Rectal smooth muscle tissue (tissue), 1 donor: ENCODE data around the gene NMUR1.

ENCODE experiments used
- H3K27ac ChIP-seq: one replicate; pipeline ENCODE4 v1.7.0; 2013; ENCODE audit warnings: low read depth, low read length, inconsistent platforms
- H3K27me3 ChIP-seq: one replicate; pipeline ENCODE4 v1.7.0; 2013; ENCODE audit warnings: low read length; ENCODE audit not compliant: control insufficient read depth, insufficient read depth
- H3K36me3 ChIP-seq: one replicate; pipeline ENCODE4 v1.7.0; 2013; ENCODE audit warnings: low read length; ENCODE audit not compliant: control insufficient read depth, insufficient read depth
- H3K4me1 ChIP-seq: one replicate; pipeline ENCODE4 v1.7.0; 2013; ENCODE audit warnings: low read length; ENCODE audit not compliant: control insufficient read depth, insufficient read depth
- H3K4me3 ChIP-seq: one replicate; pipeline ENCODE4 v1.7.0; 2013; ENCODE audit warnings: low read length
- H3K9ac ChIP-seq: one replicate; pipeline ENCODE4 v1.7.0; 2013; ENCODE audit warnings: low read length

The NMUR1 gene

DNA sequence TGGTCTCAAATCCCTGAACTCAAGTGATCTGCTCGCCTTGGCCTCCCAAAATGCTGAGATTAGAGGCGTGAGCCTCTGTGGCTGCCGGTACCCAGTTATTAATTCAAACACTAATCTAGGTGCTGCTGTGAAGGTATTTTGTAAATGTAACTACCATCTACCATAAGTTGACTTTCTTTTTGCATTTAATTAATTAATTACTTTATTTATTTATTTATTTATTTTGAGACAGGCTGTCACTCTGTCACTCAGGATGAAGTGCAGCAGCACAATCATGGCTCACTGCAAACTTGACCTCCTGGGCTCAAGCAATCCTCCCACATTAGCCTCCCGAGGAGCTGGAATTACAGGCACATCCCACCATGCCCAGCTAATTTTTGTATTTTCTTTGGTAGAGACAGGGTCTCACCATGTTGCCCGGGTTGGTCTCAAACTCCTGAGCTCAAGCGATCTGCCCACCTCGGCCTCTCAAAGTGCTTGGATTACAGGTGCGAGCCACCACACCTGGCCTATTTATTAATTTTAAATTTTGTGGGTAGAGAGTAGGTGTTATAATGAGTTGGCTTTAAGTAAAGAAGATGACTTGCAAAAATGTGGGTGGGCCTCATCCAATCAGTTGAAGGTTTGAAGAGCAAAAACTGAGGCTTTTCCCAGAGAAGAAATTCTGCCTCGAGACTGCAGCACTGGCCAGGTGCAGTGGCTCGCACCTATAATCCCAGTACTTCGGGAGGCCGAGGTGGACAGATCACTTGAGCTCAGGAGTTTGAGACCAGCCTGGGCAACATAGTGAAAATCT lies 17.3 kb upstream of the NMUR1 start:
- no peaks in the 10 kb centered on the region for H3K36me3 ChIP-seq
- no peaks in the 10 kb centered on the region for H3K27me3 ChIP-seq
- no peak overlapping the region for H3K4me3 ChIP-seq
- no peaks in the 10 kb centered on the region for H3K4me1 ChIP-seq
- H3K9ac ChIP-seq, result no peak overlapping the region
- H3K27ac ChIP-seq, result no peak overlapping the region

GRCh38 chr2:231546014-231546715 lies 15.9 kb upstream of the NMUR1 start:
- Histone ChIP-seq H3K4me1 (no peaks in the 10 kb centered on the region), H3K27ac (no peak overlapping the region), H3K36me3 (no peaks in the 10 kb centered on the region), H3K27me3 (no peaks in the 10 kb centered on the region), H3K4me3 (no peak overlapping the region), H3K9ac (no peak overlapping the region)

DNA sequence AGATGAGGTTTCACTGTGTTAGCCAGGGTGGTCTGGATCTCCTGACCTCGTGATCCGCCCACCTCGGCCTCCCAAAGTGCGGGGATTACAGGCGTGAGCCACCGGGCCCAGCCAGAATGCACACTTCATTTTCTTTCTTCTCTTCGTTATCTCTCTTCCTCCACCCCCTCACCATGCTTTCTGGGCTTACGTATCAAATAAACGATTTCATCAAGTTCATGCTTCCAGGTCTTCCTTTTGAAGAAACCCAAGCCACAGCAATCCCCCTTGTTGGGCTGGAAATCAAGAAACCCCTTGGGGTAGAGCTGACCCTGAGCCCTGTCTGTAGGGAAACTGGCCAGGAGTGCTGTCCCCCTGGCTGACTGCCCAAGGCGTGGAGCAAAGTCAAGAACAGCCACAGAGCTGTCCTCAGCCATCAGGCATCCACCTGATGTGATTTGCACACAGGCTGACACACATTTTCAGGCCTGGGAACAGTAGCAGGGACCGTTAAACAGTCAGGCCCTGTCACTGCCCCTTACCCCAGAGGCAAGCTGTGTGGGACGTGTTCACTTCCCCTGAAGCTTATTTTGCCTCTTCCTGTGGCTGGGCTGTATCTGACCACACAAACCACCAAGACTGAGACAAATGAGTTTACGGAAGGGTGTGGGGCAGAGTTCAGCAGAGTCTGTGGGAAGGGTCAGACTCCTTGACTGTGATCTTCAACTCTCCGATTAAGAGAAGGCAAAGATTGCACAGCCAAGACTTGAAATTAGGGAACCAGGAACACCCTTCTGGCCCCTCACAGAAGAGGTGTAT lies 15.1 kb upstream of the NMUR1 start:
- no peaks in the 10 kb centered on the region for H3K4me1 ChIP-seq
- no peak overlapping the region for H3K4me3 ChIP-seq
- no peaks in the 10 kb centered on the region for H3K36me3 ChIP-seq
- no peak overlapping the region for H3K27ac ChIP-seq
- no peak overlapping the region for H3K9ac ChIP-seq
- H3K27me3 ChIP-seq, result no peaks in the 10 kb centered on the region

- Histone ChIP-seq H3K36me3 (no peaks in the 10 kb centered on the region), H3K4me1 (no peaks in the 10 kb centered on the region), H3K9ac (no peak overlapping the region), H3K27ac (no peak overlapping the region), H3K4me3 (no peak overlapping the region), H3K27me3 (no peaks in the 10 kb centered on the region)
Observed at GRCh38 chr2:231542136-231542535, 11.9 kb upstream of the NMUR1 start.

DNA sequence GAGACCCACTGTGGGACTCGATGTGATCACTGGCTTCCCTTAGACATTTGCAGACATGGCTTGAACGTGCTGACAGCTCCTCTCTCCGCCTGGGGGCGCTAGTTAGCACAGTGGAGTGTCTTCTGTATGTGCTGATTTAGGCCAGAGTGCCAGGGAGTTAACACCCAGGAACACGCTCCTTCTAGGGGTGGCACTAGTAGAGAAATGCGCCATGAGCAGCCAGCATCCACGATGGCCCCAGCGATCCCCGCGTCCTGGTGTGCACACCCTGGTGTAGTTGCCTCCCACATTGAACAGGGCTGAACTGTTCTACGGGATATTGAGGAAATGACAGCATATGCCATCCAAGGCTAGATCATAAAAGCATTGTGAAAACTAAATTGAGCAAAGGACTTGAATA lies 11.4 kb upstream of the NMUR1 start:
- Histone ChIP-seq H3K4me3 (no peak overlapping the region), H3K36me3 (no peaks in the 10 kb centered on the region), H3K27ac (no peak overlapping the region), H3K4me1 (no peaks in the 10 kb centered on the region), H3K27me3 (no peaks in the 10 kb centered on the region), H3K9ac (no peak overlapping the region)

GRCh38 chr2:231539991-231540390 lies 9.7 kb upstream of the NMUR1 start:
- Histone ChIP-seq H3K9ac (no peak overlapping the region), H3K27ac (no peak overlapping the region), H3K27me3 (no peaks in the 10 kb centered on the region), H3K4me3 (no peak overlapping the region), H3K4me1 (no peaks in the 10 kb centered on the region), H3K36me3 (no peaks in the 10 kb centered on the region)

DNA sequence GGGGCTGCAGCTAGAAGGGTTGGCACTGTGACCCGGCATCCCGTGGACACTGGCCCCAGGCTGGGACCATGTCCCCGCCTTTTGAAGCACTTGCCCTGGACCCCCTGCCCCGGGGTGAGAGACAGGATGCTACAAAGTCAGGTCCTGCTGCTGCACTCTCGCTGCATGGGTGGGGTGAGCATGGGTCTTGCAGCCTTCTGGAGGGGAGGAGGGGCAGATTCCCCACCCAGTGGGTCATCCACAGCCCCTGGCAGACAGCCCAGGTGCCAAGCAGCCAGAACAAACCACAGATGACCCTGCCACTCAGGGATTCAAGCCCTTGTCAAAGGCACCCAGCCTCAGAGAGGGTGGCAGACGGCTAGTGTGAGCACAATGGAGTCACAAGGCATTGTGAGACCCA lies 5.7 kb upstream of the NMUR1 start:
- no peak overlapping the region for H3K4me3 ChIP-seq
- H3K36me3 ChIP-seq, result no peaks in the 10 kb centered on the region
- H3K27ac ChIP-seq, result no peak overlapping the region
- no peaks in the 10 kb centered on the region for H3K4me1 ChIP-seq
- no peak overlapping the region for H3K9ac ChIP-seq
- no peaks in the 10 kb centered on the region for H3K27me3 ChIP-seq

GRCh38 chr2:231533777-231534125 lies 3.5 kb upstream of the NMUR1 start:
- no peaks in the 10 kb centered on the region for H3K27me3 ChIP-seq
- H3K4me1 ChIP-seq, result no peaks in the 10 kb centered on the region
- no peak overlapping the region for H3K4me3 ChIP-seq

DNA sequence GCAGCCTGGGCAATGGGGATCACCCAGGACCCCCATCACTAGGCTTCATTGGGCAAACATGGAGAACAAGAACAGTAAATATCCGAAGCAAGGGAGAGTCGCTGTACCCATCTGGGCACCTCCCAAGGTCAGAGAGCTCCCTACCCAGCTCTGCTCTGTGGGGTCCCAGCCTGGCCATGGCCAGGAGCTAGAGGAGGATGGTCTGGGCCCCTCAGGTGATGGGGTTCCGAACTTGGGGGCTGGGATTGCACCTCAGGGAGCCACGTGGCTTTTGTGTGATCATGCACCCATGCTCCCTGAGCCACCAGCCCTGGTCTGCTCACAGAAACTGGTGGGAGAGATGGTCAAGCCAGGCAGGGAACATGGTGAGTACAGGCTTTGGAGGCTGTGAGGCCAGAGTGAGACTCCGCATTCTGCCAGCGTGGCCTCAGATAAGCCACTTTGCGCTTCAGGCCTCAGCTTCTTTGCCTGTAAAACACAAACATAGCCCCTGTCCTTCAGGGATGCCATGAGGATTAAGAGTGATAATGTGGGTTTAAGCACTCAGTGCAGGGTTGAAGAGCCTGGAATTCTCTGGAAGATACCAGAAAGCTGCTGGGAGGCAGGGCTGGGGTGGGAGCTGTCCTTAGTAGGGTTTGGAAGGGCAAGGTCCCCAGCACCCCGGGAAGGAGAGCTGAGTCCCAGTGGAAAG lies 3.0 kb upstream of the NMUR1 start:
- Histone ChIP-seq H3K4me1 (no peaks in the 10 kb centered on the region), H3K9ac (no peak overlapping the region), H3K4me3 (no peak overlapping the region), H3K36me3 (no peaks in the 10 kb centered on the region), H3K27ac (no peak overlapping the region), H3K27me3 (no peaks in the 10 kb centered on the region)

More at GRCh38 chr2:231533777-231534125, 3.5 kb upstream of the NMUR1 start:
- Histone ChIP-seq H3K36me3 (no peaks in the 10 kb centered on the region), H3K9ac (no peak overlapping the region), H3K27ac (no peak overlapping the region)

- no peaks in the 10 kb centered on the region for H3K4me1 ChIP-seq
- no peak overlapping the region for H3K9ac ChIP-seq
- no peaks in the 10 kb centered on the region for H3K27me3 ChIP-seq
- no peaks in the 10 kb centered on the region for H3K36me3 ChIP-seq
- H3K27ac ChIP-seq, result no peak overlapping the region
- no peak overlapping the region for H3K4me3 ChIP-seq
Observed at GRCh38 chr2:231532756-231533035, 2.5 kb upstream of the NMUR1 start.

GRCh38 chr2:231531883-231532755 lies 1.9 kb upstream of the NMUR1 start:
- Histone ChIP-seq H3K27me3 (no peaks in the 10 kb centered on the region), H3K9ac (no peak overlapping the region), H3K27ac (no peak overlapping the region)

More at GRCh38 chr2:231531883-231532755, 1.9 kb upstream of the NMUR1 start:
- Histone ChIP-seq H3K4me1 (no peaks in the 10 kb centered on the region), H3K4me3 (no peak overlapping the region), H3K36me3 (no peaks in the 10 kb centered on the region)
